Hippocampal formation (tissue), 2 donors: ENCODE measurements around the gene SYNM.

ENCODE experiments used
- DNase-seq, 2 donors: peaks; one replicate each; lab custom pipeline; 2025; lab: John Stamatoyannopoulos, UW

Gene SYNM

DNA sequence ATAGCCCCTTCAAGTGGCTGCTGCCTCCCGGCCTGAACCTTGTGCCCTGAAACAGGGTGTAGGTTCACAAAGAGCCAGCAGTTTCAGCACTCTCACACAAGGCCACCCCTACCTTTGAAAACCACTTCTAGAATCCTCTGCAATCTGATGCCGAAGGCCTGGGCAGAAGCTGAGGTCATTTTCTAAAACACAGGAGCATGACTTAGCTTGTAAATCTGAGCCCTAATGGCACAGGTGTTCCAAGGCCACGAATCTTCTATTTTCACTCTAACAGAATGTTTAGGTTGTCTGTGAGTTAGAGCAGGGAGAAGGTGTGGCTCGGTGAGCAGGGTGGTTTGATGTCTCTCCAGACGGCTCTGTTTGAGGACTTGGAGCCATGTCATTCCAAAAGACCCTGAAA lies 62.3 kb downstream of the SYNM start:
- no peak for DNase-seq

DNA sequence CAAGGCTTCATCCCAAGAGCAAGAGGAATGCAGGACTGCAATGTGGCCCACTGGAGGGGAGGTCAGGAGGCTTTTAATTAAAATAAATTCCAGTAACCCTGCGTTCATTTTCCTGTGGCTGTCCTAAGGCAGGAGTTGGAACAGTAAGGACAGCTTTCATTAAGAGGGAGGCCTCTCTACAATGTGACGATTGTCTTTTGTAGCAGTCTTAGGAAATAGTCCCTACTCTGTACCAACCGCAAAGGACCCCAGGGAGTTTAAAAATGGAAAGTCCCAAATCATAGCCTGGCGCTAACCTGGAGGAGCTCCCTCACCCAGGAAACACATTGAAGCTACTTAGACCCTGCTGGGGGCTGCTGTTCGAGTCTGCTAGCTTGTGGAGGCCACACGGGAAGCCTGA lies 62.8 kb downstream of the SYNM start:
- DNase-seq = no peak

DNA sequence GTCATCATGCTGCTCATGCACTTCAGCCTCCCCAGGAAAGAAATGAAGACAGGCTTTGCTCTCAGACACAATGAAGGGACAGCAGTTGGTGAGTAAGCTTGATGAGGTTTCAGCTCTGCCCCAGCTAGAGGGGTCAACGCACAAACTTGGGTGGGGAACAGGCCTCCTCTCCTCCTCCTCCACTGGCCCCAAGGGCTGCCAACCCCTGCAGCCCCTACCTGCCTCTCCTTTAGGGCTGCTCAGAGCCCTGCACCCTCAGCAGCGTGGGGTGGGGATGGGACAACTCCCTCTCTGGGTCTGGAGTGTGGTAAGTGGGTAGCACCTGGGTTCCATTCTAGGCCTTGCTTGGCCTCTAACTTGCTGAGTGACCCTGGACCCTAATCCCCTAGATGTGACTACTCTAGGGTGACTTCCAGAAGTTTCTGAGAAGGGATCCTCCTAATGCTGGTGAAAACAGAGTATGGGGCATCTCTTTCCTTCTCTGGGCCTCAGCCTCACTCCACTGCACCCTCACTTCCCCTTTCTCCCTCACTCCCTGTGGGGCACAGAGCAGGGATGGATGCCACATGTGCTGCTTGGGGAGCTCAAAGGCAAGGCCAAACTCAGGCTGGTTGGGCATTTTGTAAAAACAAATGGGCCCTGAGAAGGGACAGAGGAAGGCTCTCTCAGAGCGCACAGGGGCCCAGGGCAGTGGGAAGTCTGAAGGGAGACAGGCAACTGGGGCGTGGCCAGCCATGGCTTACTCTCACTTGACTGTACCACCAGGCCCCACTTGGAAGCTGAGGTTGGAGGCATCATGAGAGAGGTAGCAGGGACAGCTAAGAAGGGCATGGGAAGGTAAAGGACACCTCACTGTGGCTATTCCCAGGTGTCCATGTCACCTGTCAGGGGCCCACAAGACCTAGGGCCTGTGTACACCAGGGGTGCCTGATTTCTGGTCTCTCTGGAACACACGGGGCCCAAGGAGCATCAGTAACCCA lies 64.0 kb downstream of the SYNM start:
- DNase-seq = no peak

DNA sequence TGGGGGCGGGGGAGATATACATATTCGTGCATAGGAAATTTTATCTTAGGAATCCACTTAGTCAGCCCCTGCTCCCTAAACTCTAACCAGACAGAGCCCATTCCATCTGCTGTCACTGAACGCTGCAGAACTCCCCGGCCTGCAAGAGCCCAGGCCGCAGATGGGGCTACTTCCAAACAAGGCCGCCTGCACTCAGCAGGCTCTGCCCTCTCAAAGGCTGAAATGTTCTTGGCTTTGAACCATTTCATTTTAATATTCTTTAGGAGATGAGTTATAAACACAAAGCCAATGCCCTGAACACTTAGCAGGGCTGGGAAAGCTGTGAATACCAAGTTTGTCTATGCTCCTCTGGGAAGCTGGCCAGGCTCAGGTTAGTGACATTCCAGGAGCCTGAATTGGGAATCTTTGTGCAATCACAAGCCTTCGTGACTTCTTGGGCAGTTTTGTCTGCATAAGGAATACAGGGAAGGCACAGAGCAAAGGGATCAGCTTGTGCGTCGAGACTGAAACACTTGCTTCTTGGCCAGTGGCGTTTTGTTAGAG lies 65.0 kb downstream of the SYNM start:
- no peak for DNase-seq

DNA sequence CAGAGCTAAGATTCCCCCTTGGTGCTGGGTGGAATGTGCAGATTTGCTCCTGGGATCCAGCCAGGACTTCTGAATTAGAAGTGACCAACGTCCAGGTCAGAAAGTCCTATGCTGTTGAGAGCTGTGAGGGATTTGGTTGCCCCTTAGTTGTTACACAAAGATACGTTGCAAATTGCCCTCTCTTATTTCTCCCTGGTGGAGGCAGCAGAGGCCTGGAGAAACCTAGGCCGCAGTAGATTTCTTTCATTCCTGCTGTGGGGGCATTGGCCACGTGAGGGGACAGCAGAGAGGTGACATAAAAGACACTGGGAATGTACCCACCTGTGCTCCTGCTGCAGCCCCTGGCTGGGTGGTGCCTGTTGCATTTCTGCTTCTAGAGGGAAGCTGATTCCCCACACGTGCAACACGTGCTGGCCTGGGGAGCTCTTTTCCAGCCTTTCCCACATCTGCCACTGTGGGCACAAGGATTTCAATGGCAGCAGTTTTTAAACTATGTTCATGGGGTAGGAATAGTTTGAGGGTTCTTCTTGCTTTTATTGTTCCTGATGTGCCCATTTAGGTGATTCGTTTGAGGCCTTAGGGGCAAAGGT lies 65.7 kb downstream of the SYNM start:
- DNase-seq = no peak

DNA sequence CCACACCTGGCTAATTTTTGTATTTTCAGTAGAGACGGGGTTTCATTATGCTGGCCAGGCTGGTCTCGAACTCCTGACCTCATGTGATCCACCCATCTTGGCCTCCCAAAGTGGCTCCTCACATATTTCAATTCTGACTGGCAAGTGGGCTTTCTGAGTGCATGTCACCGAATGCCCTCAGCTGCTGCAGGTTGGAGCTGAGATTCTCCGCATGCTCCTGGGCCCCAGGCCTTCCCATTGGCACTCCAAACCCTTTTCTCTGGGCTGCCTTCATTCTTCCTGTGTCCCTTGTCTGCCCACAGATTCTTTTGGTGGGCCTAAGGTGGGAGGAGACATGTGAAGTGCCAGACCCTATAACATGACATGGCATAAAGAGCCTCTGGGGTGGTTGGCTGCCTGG lies 67.3 kb downstream of the SYNM start:
- DNase-seq = no peak

DNA sequence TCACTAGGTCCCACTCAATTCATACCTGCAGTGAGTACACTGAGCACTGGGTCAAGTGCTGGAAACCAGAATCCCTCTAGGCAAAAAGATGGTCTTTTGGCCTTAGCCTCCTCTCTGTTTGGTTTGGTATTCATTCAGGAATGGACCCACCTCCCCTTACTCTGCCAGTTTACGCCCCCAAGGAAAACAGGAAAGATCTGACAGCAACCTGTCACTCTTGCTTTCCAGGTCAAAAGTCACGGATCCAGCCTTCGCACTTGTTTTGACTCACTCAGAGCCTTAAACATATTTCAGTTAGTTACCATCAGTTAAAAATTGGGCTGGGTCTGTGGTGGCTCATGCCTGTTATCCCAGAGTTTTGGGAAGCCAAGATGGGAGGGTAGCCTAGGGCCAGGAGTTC lies 68.1 kb downstream of the SYNM start:
- no peak for DNase-seq

DNA sequence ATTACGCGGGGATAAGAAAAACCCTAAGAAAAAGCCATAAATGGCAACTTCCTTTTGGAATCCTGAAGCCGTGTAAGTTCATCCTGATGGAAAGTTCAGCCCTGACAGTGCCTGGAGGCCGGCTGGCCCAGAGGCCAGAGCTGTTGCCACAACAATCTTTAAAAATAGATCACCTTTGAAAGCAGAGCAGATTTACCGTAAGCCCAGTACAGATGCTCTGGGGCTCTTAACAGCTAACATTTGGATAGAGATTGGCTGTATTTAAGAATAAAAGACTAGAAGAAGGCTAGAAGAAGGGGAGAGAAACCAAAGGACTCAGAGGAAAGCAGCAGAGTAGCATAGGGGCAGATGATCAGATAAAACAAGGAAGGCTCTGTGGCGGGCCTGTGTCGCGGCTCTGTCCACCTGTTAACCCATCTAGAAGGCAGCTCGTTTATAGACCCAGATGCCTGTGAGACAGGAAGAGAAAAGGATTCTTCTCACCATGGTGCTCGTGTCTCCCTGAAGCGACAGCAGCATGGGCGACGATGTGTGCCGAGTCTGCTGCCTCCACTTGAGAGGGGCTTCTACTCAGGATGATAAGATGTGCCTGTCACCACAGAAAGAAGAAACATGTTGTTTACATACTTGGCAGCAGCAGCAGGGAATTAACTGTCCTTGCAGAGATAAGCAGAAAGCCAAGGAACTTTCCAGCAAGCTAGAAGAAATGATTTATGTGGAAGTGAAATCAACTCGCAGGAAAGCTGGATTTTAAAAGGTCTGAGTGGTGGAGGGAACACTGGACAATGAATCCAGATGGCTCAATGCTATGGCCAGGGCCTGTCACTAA lies 69.9 kb downstream of the SYNM start:
- DNase-seq = no peak

DNA sequence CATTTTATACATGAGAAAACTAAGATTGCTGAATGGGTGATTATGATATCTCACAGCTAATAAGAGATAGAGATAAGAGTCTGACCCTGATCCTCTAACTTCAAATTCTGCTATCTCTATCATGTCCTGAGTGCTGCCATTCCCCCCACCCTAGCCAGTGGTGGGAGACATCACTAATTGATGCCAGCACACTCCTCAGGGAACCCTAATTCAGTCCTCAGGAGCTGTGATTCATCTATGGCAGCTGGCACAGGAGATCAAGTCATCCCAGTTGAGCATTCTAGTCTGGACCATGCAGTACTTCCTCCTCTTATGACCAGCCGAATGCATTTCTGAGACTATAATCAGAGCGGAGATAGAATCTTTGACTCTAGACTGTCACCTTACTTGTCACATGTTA lies 71.9 kb downstream of the SYNM start:
- no peak for DNase-seq

DNA sequence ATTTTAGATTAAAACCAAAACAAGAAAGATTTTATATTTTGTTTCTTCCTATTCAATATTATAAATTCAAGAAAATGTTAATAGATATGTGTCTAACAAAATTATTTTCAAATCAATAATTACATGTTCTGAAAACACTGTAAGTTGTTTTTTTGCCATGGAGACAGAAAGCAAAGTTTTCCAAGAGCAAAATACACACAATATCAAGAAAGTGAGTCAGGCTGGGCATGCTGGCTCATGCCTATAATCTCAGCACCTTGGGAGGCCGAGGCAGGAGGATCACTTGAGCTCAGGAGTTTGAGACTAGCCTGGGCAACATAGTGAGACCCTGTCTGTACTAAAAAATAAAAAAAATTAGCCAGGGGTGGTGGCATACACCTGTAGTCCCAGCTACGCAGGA lies 72.8 kb downstream of the SYNM start:
- no peak for DNase-seq

DNA sequence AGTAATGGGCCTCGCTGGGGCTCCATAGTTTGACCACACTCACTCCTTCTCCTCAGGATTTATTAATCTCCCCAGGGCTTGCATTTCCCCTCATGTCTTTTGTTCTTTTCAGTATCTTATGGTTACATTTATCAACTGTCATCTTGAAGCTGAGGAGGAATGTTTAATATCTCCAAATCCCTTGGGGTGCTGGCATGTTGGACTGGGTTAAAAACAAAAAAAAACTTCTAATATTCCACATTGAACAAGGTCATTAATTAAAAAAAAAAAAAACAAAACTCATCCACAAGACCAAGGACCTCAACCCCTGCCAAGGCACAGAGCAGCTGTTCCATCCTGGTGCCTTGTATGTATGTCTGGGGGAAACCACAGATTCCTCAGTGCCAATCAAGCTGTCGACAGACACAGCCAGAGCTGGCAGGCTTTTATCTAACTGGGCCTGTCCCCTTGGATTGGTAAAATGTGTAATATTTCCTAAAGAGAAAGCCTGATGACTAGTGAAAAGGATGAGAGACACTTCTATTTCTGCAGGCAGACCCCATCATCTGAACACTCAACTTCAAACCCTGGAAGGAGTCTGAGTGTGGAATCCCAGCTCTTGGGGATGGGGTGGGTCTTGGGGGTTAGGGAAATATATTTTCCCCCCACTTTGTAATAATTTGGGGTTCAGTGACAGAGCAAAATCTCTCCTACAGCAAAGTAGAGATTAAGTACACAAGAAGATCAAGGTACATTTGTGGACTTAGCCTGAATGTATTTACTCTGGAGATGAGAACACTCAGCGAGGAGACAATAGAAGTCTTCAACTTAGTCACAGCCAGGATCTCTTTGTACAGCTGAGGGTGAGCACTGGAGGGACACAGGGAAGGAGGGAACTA lies 75.4 kb downstream of the SYNM start:
- DNase-seq = no peak

DNA sequence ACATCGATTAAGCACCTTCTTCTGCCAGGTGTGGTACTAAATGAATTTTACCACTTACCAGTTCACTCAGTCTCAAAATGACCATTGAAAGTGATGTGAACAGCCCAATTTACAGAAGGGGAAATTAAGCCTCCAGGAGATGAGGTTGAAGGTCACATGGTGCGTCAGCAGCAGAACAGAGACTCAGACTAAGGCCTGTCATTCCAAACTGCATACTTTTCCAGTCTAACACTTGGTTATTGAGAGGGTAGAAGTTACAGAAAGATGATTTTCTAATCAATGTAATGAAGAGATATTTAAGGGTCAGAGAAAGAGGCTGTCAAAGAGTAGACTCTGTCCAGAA lies 76.1 kb downstream of the SYNM start:
- no peak for DNase-seq

DNA sequence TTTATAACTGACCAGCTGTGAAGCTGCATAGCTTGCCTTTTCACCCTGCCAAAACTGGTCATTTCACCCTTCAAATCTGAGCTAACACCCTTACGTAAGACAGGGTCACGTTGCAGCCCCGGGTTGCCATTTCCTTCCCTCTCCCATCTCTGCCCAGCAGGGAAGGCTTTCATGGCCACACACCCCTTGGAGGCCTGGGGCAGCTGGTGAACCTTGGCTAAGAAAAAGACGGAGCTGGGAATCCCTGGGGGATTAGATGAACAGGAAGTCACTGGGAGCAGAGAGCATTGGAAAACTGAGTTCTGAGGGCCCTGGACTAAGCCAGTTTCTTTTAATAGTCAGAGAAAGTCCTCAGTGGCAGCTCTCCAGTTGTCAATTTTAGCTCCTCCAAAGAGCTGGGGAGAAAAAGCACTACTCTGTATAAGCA lies 76.7 kb downstream of the SYNM start:
- DNase-seq = no peak

DNA sequence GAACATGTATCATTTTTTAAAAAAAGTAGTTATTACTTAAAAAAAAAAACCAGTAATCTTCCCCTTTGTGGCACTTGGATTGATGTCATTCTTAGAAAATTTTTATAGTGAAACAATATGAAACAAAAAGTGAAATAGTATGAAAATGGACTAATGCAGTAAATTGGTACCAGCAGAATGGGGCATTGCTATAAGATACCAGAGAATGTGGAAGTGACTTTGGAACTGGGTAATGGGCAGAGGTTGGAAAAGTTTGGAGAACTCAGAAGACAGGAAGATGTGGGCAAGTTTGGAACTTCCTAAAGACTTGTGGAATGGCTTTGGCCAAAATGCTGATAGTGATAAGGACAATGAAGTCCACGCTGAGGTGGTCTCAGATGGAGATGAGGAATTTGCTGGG lies 77.9 kb downstream of the SYNM start:
- DNase-seq = no peak
